Activated T-cell treated with anti-CD3 and anti-CD28 coated beads, Interleukin-2, amount 50 U/mL, for 4 hours (primary cell): ENCODE results near the gene HRK. TPM values are rescaled to one million over a fixed set of nuclear protein-coding genes. Genes with fewer than 3 reads are reported as not detected.

Experiments used
- ATAC-seq, 2 donors: fragments of 200-7000 bp; cut with Tn5 transposase; one replicate each; pipeline ENCODE4 v1.10.0; 2021
- DNase-seq: peaks from one replicate; pipeline ENCODE4 v3.0.0-alpha.2; 2020
- H3K27me3 Mint-ChIP-seq: one replicate; pipeline ENCODE4 v1.8.0; 2021; ENCODE audit warnings: low read depth, mixed read lengths
- H3K36me3 Mint-ChIP-seq: one replicate; pipeline ENCODE4 v1.8.0; 2022; ENCODE audit warnings: mixed read lengths; ENCODE audit not compliant: insufficient read depth
- H3K4me1 Mint-ChIP-seq: one replicate; pipeline ENCODE4 v1.8.0; 2021; ENCODE audit warnings: low read depth, mixed read lengths
- H3K4me3 Mint-ChIP-seq: one replicate; pipeline ENCODE4 v1.8.0; 2021; ENCODE audit warnings: mild to moderate bottlenecking, moderate library complexity, mixed read lengths
- H3K9me3 Mint-ChIP-seq: one replicate; pipeline ENCODE4 v1.8.0; 2021; ENCODE audit warnings: mixed read lengths
- total RNA-seq, 3 donors: library from RNA; stranded (reverse); gene quantifications; one replicate each; pipeline ENCODE4 v1.2.1, GENCODE V29; 2021

HRK gene
- total RNA-seq, 3 donors from 2014 or later, result not detected

GRCh38 chr12:116915326-116915725 lies 34.1 kb upstream of the HRK start:
- no peak for DNase-seq
- no peak for ATAC-seq
- H3K27me3 Mint-ChIP-seq, result no peaks in the 10 kb centered on the region
- peaks cover 58% of the 10 kb centered on the region for H3K4me1 Mint-ChIP-seq
- no peak overlapping the region for H3K4me3 Mint-ChIP-seq
- peaks cover 11% of the 10 kb centered on the region for H3K36me3 Mint-ChIP-seq
- H3K9me3 Mint-ChIP-seq, result no peaks in the 10 kb centered on the region

- H3K9me3 Mint-ChIP-seq, result no peaks in the 10 kb centered on the region
- peak within 1 kb of the TSS; percentile 88 for H3K4me3 Mint-ChIP-seq
- peaks cover 30% of the 10 kb centered on the region for H3K4me1 Mint-ChIP-seq
- ATAC-seq (peak; percentile 89), DNase-seq (peak; percentile 55)
- peaks cover 6% of the 10 kb centered on the region for H3K27me3 Mint-ChIP-seq
- peaks cover 5% of the 10 kb centered on the region for H3K36me3 Mint-ChIP-seq
These were observed 29.6 kb upstream of the HRK start, which contains the start of gene FBXW8 for GRCh38 chr12:116910645-116911451. TSS of gene FBXW8 (plus strand) at chr12:116910950. CDS start at chr12:116911038, 88 bp downstream.

GRCh38 chr12:116910280-116910644 lies 29.0 kb upstream of the HRK start:
- no peaks in the 10 kb centered on the region for H3K9me3 Mint-ChIP-seq
- peaks cover 27% of the 10 kb centered on the region for H3K4me1 Mint-ChIP-seq
- no peak for ATAC-seq
- peaks cover 5% of the 10 kb centered on the region for H3K36me3 Mint-ChIP-seq
- DNase-seq, result no peak
- peaks cover 6% of the 10 kb centered on the region for H3K27me3 Mint-ChIP-seq
- peak overlapping the region; percentile 85 for H3K4me3 Mint-ChIP-seq

- H3K4me1 Mint-ChIP-seq, result peaks cover 4% of the 10 kb centered on the region
- no peaks in the 10 kb centered on the region for H3K36me3 Mint-ChIP-seq
- peaks cover 24% of the 10 kb centered on the region for H3K27me3 Mint-ChIP-seq
- H3K9me3 Mint-ChIP-seq, result no peaks in the 10 kb centered on the region
- no peak overlapping the region for H3K4me3 Mint-ChIP-seq
- ATAC-seq (no peak), DNase-seq (no peak)
These were observed 25.0 kb upstream of the HRK start for GRCh38 chr12:116906285-116906684.

- peaks cover 31% of the 10 kb centered on the region for H3K27me3 Mint-ChIP-seq
- H3K4me1 Mint-ChIP-seq, result no peaks in the 10 kb centered on the region
- no peak for ATAC-seq
- H3K4me3 Mint-ChIP-seq, result no peak overlapping the region
- H3K9me3 Mint-ChIP-seq, result no peaks in the 10 kb centered on the region
- no peaks in the 10 kb centered on the region for H3K36me3 Mint-ChIP-seq
- DNase-seq, result no peak
These were observed 22.6 kb upstream of the HRK start for GRCh38 chr12:116903818-116904217.

GRCh38 chr12:116901612-116902011 lies 20.4 kb upstream of the HRK start:
- Mint-ChIP-seq H3K27me3 (peaks cover 44% of the 10 kb centered on the region), H3K9me3 (no peaks in the 10 kb centered on the region), H3K36me3 (no peaks in the 10 kb centered on the region), H3K4me1 (no peaks in the 10 kb centered on the region), H3K4me3 (no peak overlapping the region)
- ATAC-seq (no peak), DNase-seq (no peak)

- ATAC-seq (no peak), DNase-seq (no peak)
- Mint-ChIP-seq H3K4me1 (no peaks in the 10 kb centered on the region), H3K4me3 (no peak overlapping the region), H3K9me3 (no peaks in the 10 kb centered on the region), H3K27me3 (peaks cover 40% of the 10 kb centered on the region), H3K36me3 (no peaks in the 10 kb centered on the region)
These were observed 17.4 kb upstream of the HRK start for GRCh38 chr12:116898669-116899068.

- no peak overlapping the region for H3K4me3 Mint-ChIP-seq
- ATAC-seq, result no peak
- no peaks in the 10 kb centered on the region for H3K36me3 Mint-ChIP-seq
- no peaks in the 10 kb centered on the region for H3K4me1 Mint-ChIP-seq
- no peak for DNase-seq
- H3K27me3 Mint-ChIP-seq, result peaks cover 35% of the 10 kb centered on the region
- no peaks in the 10 kb centered on the region for H3K9me3 Mint-ChIP-seq
These were observed 16.2 kb upstream of the HRK start for GRCh38 chr12:116897476-116897875.

GRCh38 chr12:116896411-116896924 lies 15.2 kb upstream of the HRK start:
- peaks cover 27% of the 10 kb centered on the region for H3K27me3 Mint-ChIP-seq
- DNase-seq (no peak), ATAC-seq (no peak)
- no peak overlapping the region for H3K4me3 Mint-ChIP-seq
- H3K4me1 Mint-ChIP-seq, result no peaks in the 10 kb centered on the region
- H3K36me3 Mint-ChIP-seq, result no peaks in the 10 kb centered on the region
- no peaks in the 10 kb centered on the region for H3K9me3 Mint-ChIP-seq

GRCh38 chr12:116894913-116895312 lies 13.7 kb upstream of the HRK start:
- Mint-ChIP-seq H3K4me1 (no peaks in the 10 kb centered on the region), H3K27me3 (peaks cover 24% of the 10 kb centered on the region), H3K36me3 (no peaks in the 10 kb centered on the region), H3K4me3 (no peak overlapping the region), H3K9me3 (no peaks in the 10 kb centered on the region)
- DNase-seq (no peak), ATAC-seq (no peak)

GRCh38 chr12:116892349-116893140 lies 11.3 kb upstream of the HRK start:
- DNase-seq (no peak), ATAC-seq (no peak)
- Mint-ChIP-seq H3K4me1 (no peaks in the 10 kb centered on the region), H3K4me3 (no peak overlapping the region), H3K27me3 (peaks cover 12% of the 10 kb centered on the region), H3K36me3 (no peaks in the 10 kb centered on the region), H3K9me3 (no peaks in the 10 kb centered on the region)

GRCh38 chr12:116891019-116891418 lies 9.8 kb upstream of the HRK start:
- H3K4me3 Mint-ChIP-seq, result no peak overlapping the region
- H3K4me1 Mint-ChIP-seq, result no peaks in the 10 kb centered on the region
- peaks cover 15% of the 10 kb centered on the region for H3K27me3 Mint-ChIP-seq
- H3K36me3 Mint-ChIP-seq, result no peaks in the 10 kb centered on the region
- DNase-seq (no peak), ATAC-seq (no peak)
- no peaks in the 10 kb centered on the region for H3K9me3 Mint-ChIP-seq

- H3K4me1 Mint-ChIP-seq, result no peaks in the 10 kb centered on the region
- H3K4me3 Mint-ChIP-seq, result no peak overlapping the region
- DNase-seq (no peak), ATAC-seq (no peak)
- H3K27me3 Mint-ChIP-seq, result peaks cover 15% of the 10 kb centered on the region
- H3K36me3 Mint-ChIP-seq, result no peaks in the 10 kb centered on the region
- H3K9me3 Mint-ChIP-seq, result no peaks in the 10 kb centered on the region
These were observed 9.1 kb upstream of the HRK start for GRCh38 chr12:116890330-116890729.

- no peaks in the 10 kb centered on the region for H3K9me3 Mint-ChIP-seq
- no peaks in the 10 kb centered on the region for H3K36me3 Mint-ChIP-seq
- DNase-seq, result no peak
- no peak overlapping the region for H3K4me3 Mint-ChIP-seq
- no peak for ATAC-seq
- H3K4me1 Mint-ChIP-seq, result no peaks in the 10 kb centered on the region
- H3K27me3 Mint-ChIP-seq, result peaks cover 25% of the 10 kb centered on the region
These were observed 6.7 kb upstream of the HRK start for GRCh38 chr12:116887897-116888296.

- DNase-seq, result no peak
- Mint-ChIP-seq H3K9me3 (no peaks in the 10 kb centered on the region), H3K36me3 (no peaks in the 10 kb centered on the region), H3K4me1 (peaks cover 5% of the 10 kb centered on the region), H3K27me3 (peaks cover 32% of the 10 kb centered on the region), H3K4me3 (no peak overlapping the region)
- ATAC-seq, result no peak
These were observed 6.0 kb upstream of the HRK start for GRCh38 chr12:116887244-116887643.
